Left hindlimb (tissue), 1 donor: ENCODE results near the gene REEP3.
"Not testable (repeated sequence)": the region's sequence is repeated elsewhere in the genome, so short reads cannot be mapped to it uniquely, and the experiment has no call there.

Source experiments
- DNase-seq: peaks from one replicate; pipeline ENCODE4 v3.0.0-alpha.2; 2018

The REEP3 gene

GRCh38 chr10:63553473-63553872 lies 32.3 kb downstream of the REEP3 start:
- no peak for DNase-seq

GRCh38 chr10:63554657-63555056 lies 33.5 kb downstream of the REEP3 start:
- DNase-seq = peak; percentile 78

- no peak for DNase-seq
Observed at GRCh38 chr10:63555330-63555729, 34.1 kb downstream of the REEP3 start.

DNA sequence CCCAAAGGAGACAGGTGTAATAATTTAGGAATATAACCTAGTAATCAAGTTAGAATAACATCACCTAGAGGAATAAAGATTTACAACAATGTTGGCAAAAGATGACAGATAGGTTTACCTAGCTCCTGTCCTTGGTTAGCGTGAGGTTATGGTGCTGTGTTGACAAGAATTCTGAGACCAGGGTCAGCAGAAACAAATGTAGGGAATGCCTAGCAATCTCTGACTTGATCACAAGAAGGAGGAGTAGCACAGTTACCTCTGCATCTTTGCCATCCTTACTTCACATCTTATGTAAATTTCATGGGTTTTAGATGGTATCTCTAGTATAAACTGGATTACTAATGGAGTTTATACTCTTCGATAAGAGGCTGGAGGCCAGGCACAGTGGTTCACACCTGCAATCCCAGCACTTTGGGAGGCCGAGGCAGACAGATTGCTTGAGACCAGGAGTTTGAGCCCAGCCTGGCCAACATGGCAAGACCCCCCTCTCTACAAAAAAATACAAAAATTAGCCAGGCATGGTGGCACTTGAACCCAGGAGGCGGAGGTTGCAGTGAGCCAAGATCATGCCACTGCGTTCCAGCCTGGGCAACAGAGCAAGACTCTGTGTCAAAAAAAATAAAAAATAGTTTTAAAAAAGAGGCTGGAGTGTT lies 37.1 kb downstream of the REEP3 start:
- DNase-seq = no peak

DNA sequence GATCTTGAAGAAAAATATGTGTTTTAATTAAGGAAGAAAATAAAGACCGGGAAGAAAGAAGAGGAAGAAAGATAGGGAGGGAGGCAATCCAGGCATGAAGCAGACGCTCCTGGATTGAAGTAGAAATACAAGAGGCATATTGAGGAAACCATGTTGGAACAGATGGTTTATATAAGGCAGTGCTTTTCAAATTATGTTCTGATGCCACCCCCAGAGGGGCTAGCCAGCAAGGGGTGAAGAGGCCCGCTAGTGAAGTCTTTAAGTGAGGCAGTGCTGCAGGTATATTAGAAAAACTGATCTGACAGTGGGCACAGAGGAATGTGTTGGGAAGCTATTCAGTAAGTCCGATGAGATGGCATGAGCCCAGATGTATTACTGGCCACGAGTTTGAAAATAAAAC lies 40.1 kb downstream of the REEP3 start:
- DNase-seq = no peak

GRCh38 chr10:63562391-63562790 lies 41.2 kb downstream of the REEP3 start:
- DNase-seq = no peak

DNA sequence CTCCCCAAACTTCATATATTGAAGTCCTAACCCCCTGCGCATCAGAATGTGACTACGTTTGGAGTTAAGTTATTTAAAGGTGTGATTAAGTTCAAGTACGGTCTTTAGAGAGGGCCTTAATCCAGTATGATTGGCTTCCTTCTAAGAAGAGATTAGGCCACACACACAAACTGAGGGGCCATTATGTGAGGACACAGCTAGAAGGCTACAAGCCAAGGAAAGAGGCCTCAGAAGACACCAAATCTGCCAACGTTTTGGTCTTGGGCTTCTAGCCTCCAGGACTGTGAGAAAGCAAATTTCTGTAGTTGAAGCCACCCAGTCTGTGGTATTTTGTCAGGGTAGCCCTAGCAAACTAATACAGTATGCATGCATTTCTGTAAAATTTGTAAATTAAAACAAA lies 41.7 kb downstream of the REEP3 start:
- DNase-seq = no peak

DNA sequence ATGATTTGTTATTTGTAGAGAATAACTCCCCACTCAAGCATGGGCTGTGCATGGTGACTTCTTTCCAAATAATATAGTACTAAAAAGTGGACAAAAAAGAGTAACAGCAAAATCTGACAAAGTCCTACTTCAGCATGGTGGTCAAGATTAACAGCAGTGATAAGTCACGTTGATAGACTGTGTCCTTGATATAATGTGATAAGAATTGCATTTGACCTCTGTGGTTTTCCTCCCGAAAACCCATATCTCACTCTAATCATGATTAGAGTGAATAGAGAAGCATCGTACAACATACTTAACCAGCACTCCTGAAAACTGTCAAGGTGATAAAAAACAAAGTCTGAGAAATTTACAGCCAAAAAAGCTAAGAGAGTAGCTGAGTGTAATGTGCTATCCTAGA lies 42.4 kb downstream of the REEP3 start:
- no peak for DNase-seq

DNA sequence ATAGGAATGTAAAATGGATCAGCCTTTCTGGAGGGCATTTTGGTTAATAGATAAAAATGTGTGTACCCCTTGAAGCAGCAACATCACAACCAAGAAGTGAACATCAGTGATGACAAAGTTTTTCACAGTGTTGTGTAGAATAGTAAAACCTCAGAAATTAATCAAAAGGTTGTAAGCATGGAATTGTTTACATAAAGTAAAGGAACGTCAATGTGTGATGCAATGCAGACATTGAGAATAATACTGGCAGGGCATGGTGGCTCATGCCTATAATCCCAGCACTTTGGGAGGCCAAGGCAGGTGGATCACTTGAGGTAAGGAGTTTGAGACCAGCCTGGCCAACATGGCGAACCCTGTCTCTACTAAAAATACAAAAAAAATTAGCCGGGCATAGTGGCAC lies 43.5 kb downstream of the REEP3 start:
- not testable (repeated sequence) for DNase-seq

DNA sequence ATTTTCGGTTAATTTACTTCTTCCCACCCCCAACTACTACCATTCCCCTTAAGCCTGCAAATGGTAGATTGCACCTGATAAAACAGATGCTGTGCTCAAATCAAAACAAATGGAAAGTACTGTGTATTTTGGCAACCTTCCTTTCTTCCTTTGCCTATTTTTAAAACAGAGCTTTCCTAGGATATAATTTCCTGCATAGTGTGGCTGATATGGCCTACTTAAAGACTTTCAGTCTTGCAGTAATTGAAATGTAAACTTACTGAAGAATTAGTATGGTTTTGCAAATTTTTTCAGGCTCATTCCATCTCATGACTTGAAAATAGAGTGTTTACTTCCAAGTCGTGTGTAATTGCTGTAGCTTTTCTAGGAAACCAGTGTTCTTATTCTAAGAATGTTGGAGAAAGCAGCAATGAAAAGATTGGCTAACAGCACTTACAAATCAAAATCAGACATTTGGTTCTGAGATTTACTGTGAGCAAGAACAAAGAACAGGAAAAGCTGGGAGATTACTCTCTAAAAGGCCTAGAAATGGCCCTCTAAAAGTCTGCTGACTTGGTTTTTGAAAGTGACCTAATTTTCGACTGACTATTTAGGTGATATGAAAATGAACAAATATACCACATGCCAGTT lies 52.0 kb downstream of the REEP3 start:
- DNase-seq = no peak

GRCh38 chr10:63574011-63574410 lies 52.8 kb downstream of the REEP3 start:
- no peak for DNase-seq

DNA sequence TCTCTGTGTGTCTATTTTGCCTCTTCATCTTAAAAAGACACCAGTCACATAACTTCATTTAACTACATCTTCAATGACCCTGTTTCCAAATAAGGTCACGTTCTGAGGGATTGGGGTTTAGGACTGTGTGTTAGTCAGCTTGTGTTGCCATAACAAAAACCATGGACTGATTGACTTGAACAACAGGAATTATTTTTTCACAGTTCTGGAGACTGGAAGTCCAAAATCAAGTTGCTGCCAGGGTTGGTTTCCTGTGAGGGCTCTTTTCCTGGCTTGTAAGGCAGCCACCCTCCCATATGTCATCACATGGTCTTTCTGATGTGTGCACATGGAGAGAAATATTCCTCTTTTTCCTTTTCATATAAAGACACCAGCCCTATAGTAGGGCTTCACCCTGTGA lies 55.3 kb downstream of the REEP3 start:
- no peak for DNase-seq

GRCh38 chr10:63578501-63578900 lies 57.3 kb downstream of the REEP3 start:
- no peak for DNase-seq

GRCh38 chr10:63579371-63580014 lies 58.3 kb downstream of the REEP3 start:
- DNase-seq = peak; percentile 55

GRCh38 chr10:63582690-63583089 lies 61.5 kb downstream of the REEP3 start:
- DNase-seq = no peak

DNA sequence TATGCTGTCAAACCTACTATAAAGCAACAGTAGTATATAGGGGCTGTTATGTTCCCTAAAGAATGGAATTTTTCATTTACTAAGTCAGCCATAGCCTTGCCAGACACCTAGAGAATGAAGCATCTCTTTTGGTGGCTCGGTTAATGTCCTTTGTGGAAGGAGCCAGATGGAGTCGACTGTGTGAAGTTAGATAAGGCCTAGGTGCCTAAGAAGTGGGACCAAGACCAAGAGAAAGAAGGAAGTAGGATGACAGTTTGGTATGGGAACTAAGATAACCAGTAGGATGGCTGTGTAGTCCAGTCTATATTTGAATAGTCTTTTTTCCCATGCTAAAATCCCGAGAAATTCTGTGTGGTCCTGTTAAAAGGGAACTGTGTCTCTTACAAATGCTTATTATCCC lies 62.2 kb downstream of the REEP3 start:
- DNase-seq = no peak

- DNase-seq = no peak
Observed at GRCh38 chr10:63583909-63584724, 62.9 kb downstream of the REEP3 start.

- no peak for DNase-seq
Observed at GRCh38 chr10:63584725-63585035, 63.5 kb downstream of the REEP3 start.

GRCh38 chr10:63585041-63585440 lies 63.8 kb downstream of the REEP3 start:
- no peak for DNase-seq

- DNase-seq = no peak
Observed at GRCh38 chr10:63586043-63586442, 64.8 kb downstream of the REEP3 start.

- DNase-seq = no peak
Observed at GRCh38 chr10:63587191-63587590, 66.0 kb downstream of the REEP3 start.

GRCh38 chr10:63588436-63589167 lies 67.4 kb downstream of the REEP3 start:
- no peak for DNase-seq
